GM23338 (cell line): ENCODE data around the gene PTAR1.

ENCODE experiments used
- EZH2 ChIP-seq: fragments of 200-600 bp; sonication (generic); IDR thresholded peaks from one replicate; pipeline ENCODE4 v1.8.0; 2017; ENCODE audit warnings: antibody characterized with exemption, mild to moderate bottlenecking, low read depth; ENCODE audit not compliant: unreplicated experiment
- EZH2phosphoT487 ChIP-seq: fragments of 200-600 bp; sonication (generic); IDR thresholded peaks from one replicate; pipeline ENCODE4 v1.8.1; 2018; ENCODE audit warnings: antibody characterized with exemption; ENCODE audit not compliant: unreplicated experiment
- JUNB ChIP-seq: IDR thresholded peaks from one replicate; pipeline ENCODE4 v1.6.1; 2016; ENCODE audit warnings: antibody characterized with exemption; ENCODE audit not compliant: unreplicated experiment
- NANOG ChIP-seq: IDR thresholded peaks from 2 replicates; pipeline ENCODE4 v1.6.1; 2016; ENCODE audit warnings: antibody characterized with exemption, borderline replicate concordance
- POLR2AphosphoS5 ChIP-seq: IDR thresholded peaks from 2 replicates; pipeline ENCODE4 v1.6.1; 2016; ENCODE audit warnings: antibody characterized with exemption, low read depth
- REST ChIP-seq: IDR thresholded peaks from one replicate; pipeline ENCODE4 v1.6.1; 2018; ENCODE audit warnings: antibody characterized with exemption; ENCODE audit not compliant: unreplicated experiment
- STAT1 ChIP-seq: IDR thresholded peaks from one replicate; pipeline ENCODE4 v1.6.1; 2016; ENCODE audit warnings: antibody characterized with exemption; ENCODE audit not compliant: unreplicated experiment
- ZNF114 ChIP-seq: fragments of 250-450 bp; sonication (Bioruptor Pico); IDR thresholded peaks from 2 replicates; pipeline ENCODE4 v1.5.0; 2020; ENCODE audit warnings: mild to moderate bottlenecking, moderate library complexity
- TF ChIP-seq, protein P1 (sequence below), 2 experiments: fragments of 200-600 bp in 1 of 2; sonication (generic) in 1 of 2; conservative IDR thresholded peaks; 2 replicates each; pipeline versions ENCODE4 v1.5.1 to v1.6.1; 2016 to 2017; ENCODE audit warnings: antibody characterized with exemption in 2 of 2, low read depth in 2 of 2, mild to moderate bottlenecking in 2 of 2, moderate library complexity in 1 of 2
- TF ChIP-seq, protein P2 (sequence below): fragments of 250-450 bp; sonication (Bioruptor Pico); IDR thresholded peaks from 2 replicates; pipeline ENCODE4 v1.5.0; 2020; ENCODE audit warnings: mild to moderate bottlenecking, moderate library complexity

GRCh38 chr9:69753830-69754229, 6.0 kb downstream of the PTAR1 start:
- TF ChIP-seq EZH2phosphoT487 (no peak), EZH2 (no peak), REST (no peak), POLR2AphosphoS5 (no peak), JUNB (no peak), STAT1 (no peak), NANOG (no peak), ZNF114 (CRISPR knock-in tag) (no peak)
- TF ChIP-seq, protein P1, sequence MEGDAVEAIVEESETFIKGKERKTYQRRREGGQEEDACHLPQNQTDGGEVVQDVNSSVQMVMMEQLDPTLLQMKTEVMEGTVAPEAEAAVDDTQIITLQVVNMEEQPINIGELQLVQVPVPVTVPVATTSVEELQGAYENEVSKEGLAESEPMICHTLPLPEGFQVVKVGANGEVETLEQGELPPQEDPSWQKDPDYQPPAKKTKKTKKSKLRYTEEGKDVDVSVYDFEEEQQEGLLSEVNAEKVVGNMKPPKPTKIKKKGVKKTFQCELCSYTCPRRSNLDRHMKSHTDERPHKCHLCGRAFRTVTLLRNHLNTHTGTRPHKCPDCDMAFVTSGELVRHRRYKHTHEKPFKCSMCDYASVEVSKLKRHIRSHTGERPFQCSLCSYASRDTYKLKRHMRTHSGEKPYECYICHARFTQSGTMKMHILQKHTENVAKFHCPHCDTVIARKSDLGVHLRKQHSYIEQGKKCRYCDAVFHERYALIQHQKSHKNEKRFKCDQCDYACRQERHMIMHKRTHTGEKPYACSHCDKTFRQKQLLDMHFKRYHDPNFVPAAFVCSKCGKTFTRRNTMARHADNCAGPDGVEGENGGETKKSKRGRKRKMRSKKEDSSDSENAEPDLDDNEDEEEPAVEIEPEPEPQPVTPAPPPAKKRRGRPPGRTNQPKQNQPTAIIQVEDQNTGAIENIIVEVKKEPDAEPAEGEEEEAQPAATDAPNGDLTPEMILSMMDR (conservative IDR thresholded peaks at IDR 0.05; ENCODE audit: low read depth in 2 of 2) = no peak
- TF ChIP-seq, protein P2, sequence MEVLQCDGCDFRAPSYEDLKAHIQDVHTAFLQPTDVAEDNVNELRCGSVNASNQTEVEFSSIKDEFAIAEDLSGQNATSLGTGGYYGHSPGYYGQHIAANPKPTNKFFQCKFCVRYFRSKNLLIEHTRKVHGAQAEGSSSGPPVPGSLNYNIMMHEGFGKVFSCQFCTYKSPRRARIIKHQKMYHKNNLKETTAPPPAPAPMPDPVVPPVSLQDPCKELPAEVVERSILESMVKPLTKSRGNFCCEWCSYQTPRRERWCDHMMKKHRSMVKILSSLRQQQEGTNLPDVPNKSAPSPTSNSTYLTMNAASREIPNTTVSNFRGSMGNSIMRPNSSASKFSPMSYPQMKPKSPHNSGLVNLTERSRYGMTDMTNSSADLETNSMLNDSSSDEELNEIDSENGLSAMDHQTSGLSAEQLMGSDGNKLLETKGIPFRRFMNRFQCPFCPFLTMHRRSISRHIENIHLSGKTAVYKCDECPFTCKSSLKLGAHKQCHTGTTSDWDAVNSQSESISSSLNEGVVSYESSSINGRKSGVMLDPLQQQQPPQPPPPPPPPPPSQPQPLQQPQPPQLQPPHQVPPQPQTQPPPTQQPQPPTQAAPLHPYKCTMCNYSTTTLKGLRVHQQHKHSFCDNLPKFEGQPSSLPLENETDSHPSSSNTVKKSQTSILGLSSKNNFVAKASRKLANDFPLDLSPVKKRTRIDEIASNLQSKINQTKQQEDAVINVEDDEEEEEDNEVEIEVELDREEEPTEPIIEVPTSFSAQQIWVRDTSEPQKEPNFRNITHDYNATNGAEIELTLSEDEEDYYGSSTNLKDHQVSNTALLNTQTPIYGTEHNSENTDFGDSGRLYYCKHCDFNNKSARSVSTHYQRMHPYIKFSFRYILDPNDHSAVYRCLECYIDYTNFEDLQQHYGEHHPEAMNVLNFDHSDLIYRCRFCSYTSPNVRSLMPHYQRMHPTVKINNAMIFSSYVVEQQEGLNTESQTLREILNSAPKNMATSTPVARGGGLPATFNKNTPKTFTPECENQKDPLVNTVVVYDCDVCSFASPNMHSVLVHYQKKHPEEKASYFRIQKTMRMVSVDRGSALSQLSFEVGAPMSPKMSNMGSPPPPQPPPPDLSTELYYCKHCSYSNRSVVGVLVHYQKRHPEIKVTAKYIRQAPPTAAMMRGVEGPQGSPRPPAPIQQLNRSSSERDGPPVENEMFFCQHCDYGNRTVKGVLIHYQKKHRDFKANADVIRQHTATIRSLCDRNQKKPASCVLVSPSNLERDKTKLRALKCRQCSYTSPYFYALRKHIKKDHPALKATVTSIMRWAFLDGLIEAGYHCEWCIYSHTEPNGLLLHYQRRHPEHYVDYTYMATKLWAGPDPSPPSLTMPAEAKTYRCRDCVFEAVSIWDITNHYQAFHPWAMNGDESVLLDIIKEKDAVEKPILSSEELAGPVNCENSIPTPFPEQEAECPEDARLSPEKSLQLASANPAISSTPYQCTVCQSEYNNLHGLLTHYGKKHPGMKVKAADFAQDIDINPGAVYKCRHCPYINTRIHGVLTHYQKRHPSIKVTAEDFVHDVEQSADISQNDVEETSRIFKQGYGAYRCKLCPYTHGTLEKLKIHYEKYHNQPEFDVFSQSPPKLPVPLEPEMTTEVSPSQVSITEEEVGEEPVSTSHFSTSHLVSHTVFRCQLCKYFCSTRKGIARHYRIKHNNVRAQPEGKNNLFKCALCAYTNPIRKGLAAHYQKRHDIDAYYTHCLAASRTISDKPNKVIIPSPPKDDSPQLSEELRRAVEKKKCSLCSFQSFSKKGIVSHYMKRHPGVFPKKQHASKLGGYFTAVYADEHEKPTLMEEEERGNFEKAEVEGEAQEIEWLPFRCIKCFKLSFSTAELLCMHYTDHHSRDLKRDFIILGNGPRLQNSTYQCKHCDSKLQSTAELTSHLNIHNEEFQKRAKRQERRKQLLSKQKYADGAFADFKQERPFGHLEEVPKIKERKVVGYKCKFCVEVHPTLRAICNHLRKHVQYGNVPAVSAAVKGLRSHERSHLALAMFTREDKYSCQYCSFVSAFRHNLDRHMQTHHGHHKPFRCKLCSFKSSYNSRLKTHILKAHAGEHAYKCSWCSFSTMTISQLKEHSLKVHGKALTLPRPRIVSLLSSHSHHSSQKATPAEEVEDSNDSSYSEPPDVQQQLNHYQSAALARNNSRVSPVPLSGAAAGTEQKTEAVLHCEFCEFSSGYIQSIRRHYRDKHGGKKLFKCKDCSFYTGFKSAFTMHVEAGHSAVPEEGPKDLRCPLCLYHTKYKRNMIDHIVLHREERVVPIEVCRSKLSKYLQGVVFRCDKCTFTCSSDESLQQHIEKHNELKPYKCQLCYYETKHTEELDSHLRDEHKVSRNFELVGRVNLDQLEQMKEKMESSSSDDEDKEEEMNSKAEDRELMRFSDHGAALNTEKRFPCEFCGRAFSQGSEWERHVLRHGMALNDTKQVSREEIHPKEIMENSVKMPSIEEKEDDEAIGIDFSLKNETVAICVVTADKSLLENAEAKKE (CRISPR knock-in tag) = no peak
